T47D (cell line): ENCODE data around the gene PELI3.
A peak's percentile ranks its signal among the peaks of the same experiment; 100 is the strongest.
"Not testable (repeated sequence)": the region's sequence is repeated elsewhere in the genome, so short reads cannot be mapped to it uniquely, and the experiment has no call there.

Source experiments
- DNase-seq, 2 experiments: peaks; one replicate each; pipeline versions ENCODE4 v3.0.0 to v3.0.0-alpha.2; 2011 to 2012; ENCODE audit warnings: low read depth in 1 of 2, low spot score in 1 of 2
- JUND ChIP-seq: IDR thresholded peaks from 2 replicates; pipeline ENCODE4 v1.6.1; 2012; ENCODE audit warnings: low read depth
- in situ Hi-C: cut with HindIII; loops from 2 replicates; pipeline ENCODE4 v1.10.0; 2016; ENCODE audit warnings: low sequenced_read_pairs, low pct_unique_long_range_greater_than_20kb

PELI3 gene

DNA sequence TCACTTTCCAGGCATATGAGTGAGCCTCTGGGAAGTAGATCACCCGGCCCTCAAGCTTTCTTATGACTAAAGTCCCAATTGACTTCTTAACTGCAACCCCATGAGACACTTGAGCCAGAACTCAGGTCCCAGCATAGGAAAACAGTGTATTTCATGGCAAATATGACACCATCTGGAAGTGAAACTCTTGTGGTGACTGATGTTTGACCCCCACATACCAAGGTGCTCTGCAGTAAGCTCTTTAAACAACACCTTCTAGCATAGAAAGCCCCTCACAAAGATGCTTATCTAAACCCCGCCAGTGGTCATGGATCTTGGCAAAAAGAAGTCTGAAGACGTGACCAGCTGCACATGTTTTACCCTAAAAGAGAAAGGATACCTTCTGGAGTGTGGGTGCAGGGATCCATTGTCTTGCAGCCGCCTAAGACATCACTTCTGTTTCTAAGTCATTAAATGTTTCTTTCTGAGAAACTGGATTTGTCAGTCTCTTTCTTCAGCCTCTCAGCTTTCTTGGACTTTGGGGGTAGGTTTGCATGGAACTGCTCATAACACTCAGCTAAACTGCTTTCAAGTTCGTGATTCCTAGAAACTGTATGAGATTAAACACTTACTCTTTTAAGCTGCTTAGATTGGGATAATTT lies 7.4 kb upstream of the PELI3 start:
- no peak for TF ChIP-seq JUND
- in situ Hi-C loops: no loop called here
- no peak for DNase-seq

- DNase-seq: no peak
- no peak for TF ChIP-seq JUND
Observed at GRCh38 chr11:66462010-66462409, 4.7 kb upstream of the PELI3 start.

GRCh38 chr11:66462911-66463310 lies 3.8 kb upstream of the PELI3 start:
- in situ Hi-C loops: no loop called here
- no peak for DNase-seq
- TF ChIP-seq JUND: no peak

More at GRCh38 chr11:66462010-66462409, 4.7 kb upstream of the PELI3 start:
- in situ Hi-C loops: no loop called here

DNA sequence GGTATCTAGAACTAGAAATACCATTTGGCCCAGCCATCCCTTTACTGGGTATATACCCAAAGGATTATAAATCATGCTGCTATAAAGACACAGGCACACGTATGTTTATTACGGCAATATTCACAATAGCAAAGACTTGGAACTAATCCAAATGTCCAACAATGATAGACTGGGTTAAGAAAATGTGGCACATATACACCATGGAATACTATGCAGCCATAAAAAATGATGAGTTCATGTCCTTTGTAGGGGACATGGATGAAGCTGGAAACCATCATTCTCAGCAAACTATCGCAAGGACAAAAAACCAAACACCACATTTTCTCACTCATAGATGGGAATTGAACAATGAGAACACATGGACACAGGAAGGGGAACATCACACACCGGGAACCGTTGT lies 2.6 kb upstream of the PELI3 start:
- in situ Hi-C loops, DNase-seq: not testable (repeated sequence)

- no peak for DNase-seq
- TF ChIP-seq JUND: no peak
- in situ Hi-C loops: no loop called here
Observed at GRCh38 chr11:66464916-66465315, 1.8 kb upstream of the PELI3 start.

- no peak for TF ChIP-seq JUND
- in situ Hi-C loops: no loop called here
- DNase-seq: no peak
Observed at GRCh38 chr11:66465373-66466224, 1.1 kb upstream of the PELI3 start.

- in situ Hi-C loops: no loop called here
Observed at GRCh38 chr11:66467034-66467659, 442 bp downstream of the PELI3 start.

GRCh38 chr11:66467756-66468155 lies 1.1 kb downstream of the PELI3 start:
- no peak for DNase-seq
- no peak for TF ChIP-seq JUND
- in situ Hi-C loops: no loop called here

More at GRCh38 chr11:66467034-66467659, 442 bp downstream of the PELI3 start:
- TF ChIP-seq JUND: no peak
- peak; percentile 61 to 68 for DNase-seq

- no peak for DNase-seq
- in situ Hi-C loops: no loop called here
- TF ChIP-seq JUND: no peak
Observed at GRCh38 chr11:66468691-66469090, 2.0 kb downstream of the PELI3 start.

DNA sequence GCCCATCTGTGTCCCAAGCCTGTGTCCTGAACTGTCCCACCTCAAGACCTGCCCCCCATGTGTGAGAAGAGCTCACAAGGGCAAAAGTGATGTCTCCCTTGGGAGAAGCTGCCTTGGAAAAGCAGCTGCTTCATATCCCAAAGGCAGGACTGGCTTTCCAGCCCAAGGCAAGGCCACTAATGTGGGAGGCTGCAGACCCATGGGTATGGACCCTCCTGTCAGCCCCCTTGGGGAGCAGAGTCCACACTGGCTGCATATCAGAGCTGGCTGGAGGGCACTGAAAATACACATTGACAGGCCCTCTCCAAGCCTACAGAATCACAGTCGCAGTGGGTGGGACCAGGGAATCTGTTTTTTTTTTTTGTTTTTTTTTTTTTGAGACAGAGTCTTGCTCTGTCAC lies 2.7 kb downstream of the PELI3 start:
- no peak for DNase-seq
- in situ Hi-C loops: no loop called here
- TF ChIP-seq JUND: no peak

GRCh38 chr11:66470015-66470414 lies 3.3 kb downstream of the PELI3 start:
- in situ Hi-C loops: no loop called here
- TF ChIP-seq JUND: no peak
- no peak for DNase-seq

GRCh38 chr11:66471142-66471541 lies 4.4 kb downstream of the PELI3 start:
- in situ Hi-C loops: no loop called here
- no peak for TF ChIP-seq JUND

DNA sequence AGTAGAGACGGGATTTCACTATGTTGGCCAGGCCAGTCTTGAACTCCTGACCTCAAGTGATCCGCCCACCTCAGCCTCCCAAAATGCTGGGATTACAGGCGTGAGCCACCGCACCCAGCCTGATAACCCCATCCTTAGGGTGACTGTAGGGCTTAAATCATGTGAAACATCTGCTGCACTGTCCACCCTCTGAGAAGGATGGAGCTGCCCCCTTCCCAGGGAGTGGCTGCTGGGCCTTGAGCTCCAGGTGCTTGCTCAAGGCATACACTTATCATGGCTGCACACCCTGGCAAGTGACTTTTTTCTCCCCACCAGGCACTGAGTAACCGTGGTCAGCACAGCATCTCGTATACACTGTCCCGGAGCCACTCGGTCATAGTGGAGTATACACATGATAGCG lies 5.3 kb downstream of the PELI3 start:
- DNase-seq: no peak
- in situ Hi-C loops: no loop called here
- no peak for TF ChIP-seq JUND

More at GRCh38 chr11:66471142-66471541, 4.4 kb downstream of the PELI3 start:
- no peak for DNase-seq

DNA sequence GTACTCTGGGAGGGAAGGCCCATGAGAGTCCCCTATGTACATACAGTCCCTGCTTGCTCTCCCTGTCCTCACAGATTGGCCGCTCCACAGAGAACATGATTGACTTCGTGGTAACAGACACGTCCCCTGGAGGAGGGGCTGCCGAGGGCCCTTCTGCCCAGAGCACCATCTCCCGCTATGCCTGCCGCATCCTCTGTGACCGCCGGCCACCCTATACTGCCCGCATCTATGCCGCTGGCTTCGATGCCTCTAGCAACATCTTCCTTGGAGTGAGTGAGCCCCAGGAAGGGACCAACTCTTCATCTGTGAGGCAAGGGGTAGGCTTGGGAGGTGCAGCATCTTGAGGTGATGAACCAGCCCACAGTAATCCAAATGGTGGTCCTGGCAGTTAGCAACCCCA lies 6.5 kb downstream of the PELI3 start:
- in situ Hi-C loops: no loop called here
- no peak for TF ChIP-seq JUND
- no peak for DNase-seq
